OCI-LY1 (cell line): ENCODE results near the gene ELFN1.

ENCODE experiments used
- H2AFZ ChIP-seq: fragments of 200-600 bp; sonication (generic), shearing (Covaris generic); 2 replicates; pipeline ENCODE4 v1.6.0; 2014; ENCODE audit warnings: antibody characterized with exemption, mild to moderate bottlenecking, low read length
- H3F3A ChIP-seq: fragments of 200-600 bp; sonication (generic), shearing (Covaris generic); 2 replicates; pipeline ENCODE4 v1.6.0; 2014; ENCODE audit warnings: mild to moderate bottlenecking, antibody characterized with exemption, low read length, moderate library complexity; ENCODE audit not compliant: insufficient read depth
- H3K27ac ChIP-seq: fragments of 200-600 bp; sonication (generic); 2 replicates; pipeline ENCODE4 v1.5.1; 2014; ENCODE audit warnings: low read length, mixed run types, mild to moderate bottlenecking, low read depth; ENCODE audit not compliant: poor library complexity, severe bottlenecking
- H3K27me3 ChIP-seq: fragments of 200-600 bp; sonication (generic); 2 replicates; pipeline ENCODE4 v1.6.0; 2014; ENCODE audit warnings: antibody characterized with exemption, mild to moderate bottlenecking, low read length, moderate library complexity; ENCODE audit not compliant: insufficient read depth
- H3K36me3 ChIP-seq: fragments of 200-600 bp; sonication (generic); 2 replicates; pipeline ENCODE4 v1.6.1; 2014; ENCODE audit warnings: mild to moderate bottlenecking, antibody characterized with exemption, low read length, moderate library complexity, mixed read lengths; ENCODE audit not compliant: insufficient read depth
- H3K4me1 ChIP-seq: fragments of 200-600 bp; sonication (generic); 2 replicates; pipeline ENCODE4 v1.5.1; 2014; ENCODE audit warnings: mild to moderate bottlenecking, low read length, moderate library complexity; ENCODE audit not compliant: insufficient read depth, severe bottlenecking
- H3K4me2 ChIP-seq: fragments of 200-600 bp; sonication (generic), shearing (Covaris generic); 2 replicates; pipeline ENCODE4 v1.6.1; 2014; ENCODE audit warnings: low read length
- H3K4me3 ChIP-seq: fragments of 200-600 bp; sonication (generic); 2 replicates; pipeline ENCODE4 v1.5.1; 2014; ENCODE audit warnings: low read length, low read depth, mild to moderate bottlenecking, mixed read lengths; ENCODE audit not compliant: poor library complexity, severe bottlenecking
- H3K79me2 ChIP-seq: fragments of 200-600 bp; shearing (Covaris generic); 2 replicates; pipeline ENCODE4 v1.6.1; 2016; ENCODE audit warnings: mixed run types, low read length, mixed read lengths; ENCODE audit not compliant: insufficient read depth
- H3K9ac ChIP-seq: fragments of 200-600 bp; sonication (generic), shearing (Covaris generic); 2 replicates; pipeline ENCODE4 v1.6.1; 2014; ENCODE audit warnings: mild to moderate bottlenecking, low read length, mixed read lengths
- H3K9me2 ChIP-seq: fragments of 200-600 bp; sonication (generic), shearing (Covaris generic); 2 replicates; pipeline ENCODE4 v1.6.1; 2014; ENCODE audit warnings: low read depth, mild to moderate bottlenecking, low read length, mixed read lengths
- H3K9me3 ChIP-seq: fragments of 200-600 bp; shearing (Covaris generic); 2 replicates; pipeline ENCODE4 v1.6.1; 2014; ENCODE audit warnings: low read length, mixed read lengths
- H4K20me1 ChIP-seq: fragments of 200-600 bp; sonication (generic), shearing (Covaris generic); 2 replicates; pipeline ENCODE4 v1.6.0; 2016; ENCODE audit warnings: mild to moderate bottlenecking, low read length; ENCODE audit not compliant: insufficient read depth
- EZH2 ChIP-seq: fragments of 200-600 bp; sonication (generic), shearing (Covaris generic); IDR thresholded peaks from 2 replicates; pipeline ENCODE4 v1.8.0; 2017; ENCODE audit warnings: borderline replicate concordance, mixed run types, mild to moderate bottlenecking, antibody characterized with exemption, low read length, moderate library complexity, mixed read lengths
- TF ChIP-seq, protein P1 (sequence below): fragments of 200-600 bp; sonication (generic), shearing (Covaris generic); IDR thresholded peaks from 2 replicates; pipeline ENCODE4 v1.5.1; 2017; ENCODE audit warnings: mild to moderate bottlenecking, antibody characterized with exemption, low read length, moderate library complexity, mixed read lengths

The ELFN1 gene

DNA sequence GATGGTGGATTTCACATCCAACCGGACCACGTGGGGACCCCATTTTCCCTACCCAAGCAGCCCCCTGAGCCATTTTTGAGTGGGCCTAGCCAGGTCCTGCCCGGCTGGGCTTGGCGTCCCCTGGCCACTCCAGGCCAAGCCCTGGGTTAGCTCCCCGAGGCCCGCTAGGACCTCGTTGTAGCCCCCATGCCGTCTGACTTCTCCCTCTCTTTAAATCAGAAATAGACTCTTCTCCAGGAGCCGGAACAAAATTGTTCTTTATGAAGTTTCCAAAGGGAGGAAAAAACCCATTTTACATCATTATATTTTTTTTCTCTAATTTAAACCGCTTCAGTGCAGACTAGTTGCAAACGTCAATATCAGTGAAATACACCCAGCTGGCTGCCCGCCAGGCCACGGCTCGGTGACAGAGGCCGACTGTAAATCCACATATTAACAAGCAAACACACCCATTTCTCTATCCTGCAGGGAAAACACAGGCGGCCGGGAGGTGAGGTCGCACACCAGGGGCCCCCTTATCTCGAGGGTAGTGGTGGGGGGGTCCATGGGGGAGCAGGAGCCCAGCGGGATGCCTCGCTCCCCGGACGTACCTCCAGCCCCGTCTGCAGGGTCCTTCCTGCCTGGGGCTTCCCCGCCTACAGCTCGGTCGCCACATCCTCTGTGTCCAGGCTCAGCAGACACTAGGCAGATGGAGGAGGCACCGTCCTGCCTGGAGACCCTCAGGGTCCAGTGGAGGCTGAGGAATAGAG is 72.7 kb downstream of the ELFN1 start:
- Histone ChIP-seq H3K9me2 (no peaks in the 10 kb centered on the region), H3K9me3 (no peaks in the 10 kb centered on the region), H3K4me1 (peaks cover 17% of the 10 kb centered on the region), H3K36me3 (no peaks in the 10 kb centered on the region), H3K27me3 (0 out of 2 replicates have a peak, but pooled peaks cover 10% of the 10 kb centered on the region), H4K20me1 (no peaks in the 10 kb centered on the region), H3K79me2 (no peaks in the 10 kb centered on the region), H3F3A (no peaks in the 10 kb centered on the region), H3K27ac (no peak overlapping the region), H3K4me2 (peak overlapping the region; percentile 43; the same call in 1 of the 2 replicates), H2AFZ (no peak overlapping the region), H3K4me3 (peak overlapping the region; percentile 43), H3K9ac (no peak overlapping the region)
- TF ChIP-seq EZH2: no peak
- TF ChIP-seq, protein P1, sequence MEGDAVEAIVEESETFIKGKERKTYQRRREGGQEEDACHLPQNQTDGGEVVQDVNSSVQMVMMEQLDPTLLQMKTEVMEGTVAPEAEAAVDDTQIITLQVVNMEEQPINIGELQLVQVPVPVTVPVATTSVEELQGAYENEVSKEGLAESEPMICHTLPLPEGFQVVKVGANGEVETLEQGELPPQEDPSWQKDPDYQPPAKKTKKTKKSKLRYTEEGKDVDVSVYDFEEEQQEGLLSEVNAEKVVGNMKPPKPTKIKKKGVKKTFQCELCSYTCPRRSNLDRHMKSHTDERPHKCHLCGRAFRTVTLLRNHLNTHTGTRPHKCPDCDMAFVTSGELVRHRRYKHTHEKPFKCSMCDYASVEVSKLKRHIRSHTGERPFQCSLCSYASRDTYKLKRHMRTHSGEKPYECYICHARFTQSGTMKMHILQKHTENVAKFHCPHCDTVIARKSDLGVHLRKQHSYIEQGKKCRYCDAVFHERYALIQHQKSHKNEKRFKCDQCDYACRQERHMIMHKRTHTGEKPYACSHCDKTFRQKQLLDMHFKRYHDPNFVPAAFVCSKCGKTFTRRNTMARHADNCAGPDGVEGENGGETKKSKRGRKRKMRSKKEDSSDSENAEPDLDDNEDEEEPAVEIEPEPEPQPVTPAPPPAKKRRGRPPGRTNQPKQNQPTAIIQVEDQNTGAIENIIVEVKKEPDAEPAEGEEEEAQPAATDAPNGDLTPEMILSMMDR: no peak

GRCh38 chr7:1743481-1744230 is 73.6 kb downstream of the ELFN1 start:
- Histone ChIP-seq H3K27me3 (peaks cover 12% of the 10 kb centered on the region; the same call in 1 of the 2 replicates), H3K4me2 (no peak overlapping the region), H3K9ac (no peak overlapping the region), H3K27ac (no peak overlapping the region), H3K9me3 (no peaks in the 10 kb centered on the region), H3F3A (no peaks in the 10 kb centered on the region), H3K4me1 (peaks cover 17% of the 10 kb centered on the region), H3K36me3 (no peaks in the 10 kb centered on the region), H3K4me3 (no peak overlapping the region), H3K9me2 (no peaks in the 10 kb centered on the region), H2AFZ (no peak overlapping the region), H4K20me1 (no peaks in the 10 kb centered on the region), H3K79me2 (no peaks in the 10 kb centered on the region)
- no peak for TF ChIP-seq EZH2
- TF ChIP-seq, protein P1: no peak

DNA sequence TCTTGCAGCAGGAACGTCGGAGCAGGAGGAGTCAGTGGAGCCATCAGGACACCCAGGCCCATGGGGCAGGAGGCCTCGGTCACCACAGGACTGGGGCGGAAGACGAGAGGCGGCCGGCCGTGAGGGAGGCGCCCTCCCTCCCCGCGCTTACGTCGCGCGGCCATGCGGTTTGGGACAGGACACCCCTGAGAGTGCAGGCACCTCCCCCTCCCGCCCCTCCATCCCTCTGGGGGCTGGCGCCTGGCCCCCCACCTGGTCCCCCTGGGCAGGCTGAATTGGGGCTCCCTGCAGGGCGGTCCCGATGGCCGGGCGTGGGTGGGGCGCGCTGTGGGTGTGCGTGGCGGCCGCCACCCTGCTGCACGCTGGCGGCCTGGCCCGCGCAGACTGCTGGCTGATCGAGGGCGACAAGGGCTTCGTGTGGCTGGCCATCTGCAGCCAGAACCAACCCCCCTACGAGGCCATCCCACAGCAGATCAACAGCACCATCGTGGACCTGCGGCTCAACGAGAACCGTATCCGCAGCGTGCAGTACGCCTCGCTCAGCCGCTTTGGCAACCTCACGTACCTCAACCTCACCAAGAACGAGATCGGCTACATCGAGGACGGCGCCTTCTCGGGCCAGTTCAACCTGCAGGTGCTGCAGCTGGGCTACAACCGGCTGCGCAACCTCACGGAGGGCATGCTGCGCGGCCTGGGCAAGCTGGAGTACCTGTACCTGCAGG is 74.4 kb downstream of the ELFN1 start:
- no peak overlapping the region for H3K27ac ChIP-seq
- H3K4me1 ChIP-seq: peaks cover 17% of the 10 kb centered on the region
- no peaks in the 10 kb centered on the region for H3K36me3 ChIP-seq
- no peak overlapping the region for H3K4me2 ChIP-seq
- H3K4me3 ChIP-seq: no peak overlapping the region
- no peaks in the 10 kb centered on the region for H3K9me2 ChIP-seq
- no peak for TF ChIP-seq EZH2
- TF ChIP-seq, protein P1: no peak
- no peaks in the 10 kb centered on the region for H3F3A ChIP-seq
- no peaks in the 10 kb centered on the region for H3K9me3 ChIP-seq
- H2AFZ ChIP-seq: no peak overlapping the region
- no peak overlapping the region for H3K9ac ChIP-seq
- peaks cover 12% of the 10 kb centered on the region; the same call in 1 of the 2 replicates for H3K27me3 ChIP-seq
- no peaks in the 10 kb centered on the region for H3K79me2 ChIP-seq
- no peaks in the 10 kb centered on the region for H4K20me1 ChIP-seq
